GM12878 (cell line): ENCODE results near the gene IHH. TPM values are rescaled to one million over a fixed set of nuclear protein-coding genes. Genes with fewer than 3 reads are reported as not detected.

ENCODE experiments used
- ATAC-seq: fragments of 200-7000 bp; cut with Tn5 transposase; 3 replicates; pipeline ENCODE4 v1.9.1; 2020; ENCODE audit warnings: mild to moderate bottlenecking, moderate library complexity
- BruUV-seq: library from RNA; stranded (reverse); fragments of 400-500 nt; replicated peaks from 2 replicates; lab custom pipeline; 2021; lab: Mats Ljungman, UMichigan
- CTCF ChIA-PET: fragments of 300-600 bp; sonication (Branson Sonifier 250); formaldehyde crosslinking; extraction: SDS; loops from one replicate; lab custom pipeline; 2021; ENCODE audit warnings: inconsistent platforms; lab: Yijun Ruan, JAX
- POLR2A ChIA-PET: fragments of 350-600 bp; formaldehyde crosslinking; extraction: SDS; loops from one replicate; lab custom pipeline; 2021; ENCODE audit warnings: inconsistent platforms; lab: Charles Lee
- RAD21 ChIA-PET: fragments of 300-600 bp; sonication (Branson Sonifier 250); formaldehyde crosslinking; loops from one replicate; lab custom pipeline; 2023; ENCODE audit warnings: antibody characterized with exemption; ENCODE audit not compliant: unreplicated experiment; lab: Charles Lee
- SMC1A ChIA-PET: fragments of 300-600 bp; sonication (Branson Sonifier 250); formaldehyde crosslinking; loops from one replicate; lab custom pipeline; 2023; ENCODE audit not compliant: unreplicated experiment, uncharacterized antibody; lab: Charles Lee
- DNase-seq: peaks from one replicate; pipeline ENCODE4 v3.0.0-alpha.2; 2011; ENCODE audit warnings: low read depth, low spot score
- FAIRE-seq: peaks from 3 replicates; lab custom pipeline; 2011; peaks lifted over from hg19 to GRCh38; lab: Jason Lieb, UNC
- H2AFZ ChIP-seq: 2 replicates; pipeline ENCODE4 v1.6.0; 2011; ENCODE audit warnings: low read depth, low read length, control low read depth; ENCODE audit not compliant: control insufficient read depth
- H3K27ac ChIP-seq: 2 replicates; pipeline ENCODE4 v1.5.1; 2011; ENCODE audit warnings: control low read depth; ENCODE audit not compliant: control insufficient read depth, insufficient read depth
- H3K27me3 ChIP-seq, 2 experiments: replicated peaks in 1 of 2; 2 replicates each; pipeline versions ENCODE4 v1.6.0 to v1.6.1; 2011; ENCODE audit warnings: low read length in 1 of 2; ENCODE audit not compliant: control insufficient read depth in 2 of 2, insufficient read depth in 2 of 2
- H3K36me3 ChIP-seq, 2 experiments: 2 replicates each; pipeline ENCODE4 v1.5.1; 2011; ENCODE audit warnings: low read length in 1 of 2; ENCODE audit not compliant: control insufficient read depth in 2 of 2, insufficient read depth in 2 of 2
- H3K4me1 ChIP-seq: 2 replicates; pipeline ENCODE4 v1.6.1; 2011; ENCODE audit warnings: mild to moderate bottlenecking, low read length, moderate library complexity, mixed read lengths; ENCODE audit not compliant: control insufficient read depth, insufficient read depth
- H3K4me2 ChIP-seq: 2 replicates; pipeline ENCODE4 v1.6.0; 2011; ENCODE audit warnings: control low read depth; ENCODE audit not compliant: control insufficient read depth, insufficient read depth
- H3K4me3 ChIP-seq: fragments of 200-600 bp; sonication (generic); 2 replicates; pipeline ENCODE4 v1.5.1; 2016
- H3K79me2 ChIP-seq: 2 replicates; pipeline ENCODE4 v1.6.0; 2011; ENCODE audit warnings: low read length; ENCODE audit not compliant: control insufficient read depth, insufficient read depth
- H3K9ac ChIP-seq: 2 replicates; pipeline ENCODE4 v1.8.0; 2011; ENCODE audit warnings: low read length, control low read depth, mixed read lengths; ENCODE audit not compliant: control insufficient read depth, insufficient read depth
- H3K9me3 ChIP-seq: replicated peaks from 3 replicates; pipeline ENCODE4 v1.5.1; 2011; ENCODE audit warnings: mild to moderate bottlenecking, low read length; ENCODE audit not compliant: control insufficient read depth, insufficient read depth
- H4K20me1 ChIP-seq: 2 replicates; pipeline ENCODE4 v1.6.0; 2011; ENCODE audit not compliant: control insufficient read depth, insufficient read depth
- CREB1 ChIP-seq: IDR thresholded peaks from 2 replicates; pipeline ENCODE4 v1.6.1; 2012; ENCODE audit warnings: low read depth, mild to moderate bottlenecking, inconsistent platforms
- E2F4 ChIP-seq: IDR thresholded peaks from 2 replicates; pipeline ENCODE4 v1.6.1; 2012; ENCODE audit warnings: low read depth, low read length, improper control_type of control experiment
- MYB ChIP-seq: fragments of 150-350 bp; IDR thresholded peaks from 2 replicates; pipeline ENCODE4 v1.6.1; 2014; ENCODE audit warnings: mild to moderate bottlenecking, low read depth, low read length, borderline replicate concordance
- RELA ChIP-seq: fragments of 450-650 bp; IDR thresholded peaks from 2 replicates; pipeline ENCODE4 v1.8.0; 2014; ENCODE audit warnings: borderline replicate concordance; ENCODE audit not compliant: partially characterized antibody
- WGBS: methylation state at CpG from one replicate; pipeline ENCODE4 v1.1.6; 2016; ENCODE audit warnings: low lambda C conversion rate; ENCODE audit not compliant: insufficient replicate concordance, insufficient coverage; ENCODE audit errors: missing lambda C conversion rate; 5-methylcytosine and 5-hydroxymethylcytosine counted together
- in situ Hi-C: fragments of 300-500 bp; cut with MboI; formaldehyde crosslinking; loops from 9 replicates; pipeline ENCODE4 v1.14.3; 2018; ENCODE audit warnings: mixed read lengths
- intact Hi-C: fragments of 100-400 bp; cut with micrococcal nuclease; formaldehyde crosslinking; loops from one replicate; pipeline ENCODE4 v1.14.2; 2022; ENCODE audit not compliant: unreplicated experiment
- polyA plus RNA-seq, 11 experiments: library from polyadenylated mRNA; depleted of rRNA in 4 of 11; unstranded in 6 of 11; stranded (reverse) in 5 of 11; fragments of >200 nt; fragmentation: Nextera tagmentation in 4 of 11; fragmentation: Illumina TruSeq in 1 of 11; extraction: Ambion mirVana in 4 of 11; extraction: Trizol in 1 of 11; gene quantifications; 1 replicate in 1 of 11; 2 replicates in 10 of 11; pipeline versions ENCODE4 v1.2.1 to v1.2.3, GENCODE V29; 2011 to 2016; ENCODE audit warnings: inconsistent platforms in 2 of 11, missing spikeins in 2 of 11, low read depth in 1 of 11
- total RNA-seq, 4 experiments: library from RNA; depleted of rRNA in 3 of 4; stranded (reverse); fragments of >200 nt in 3 of 4; fragmentation: Illumina TruSeq in 1 of 4; extraction: Trizol in 1 of 4; gene quantifications; 2 replicates each; pipeline versions ENCODE4 v1.2.1 to v1.2.3, GENCODE V29; 2013 to 2021

The IHH gene
- total and polyA plus RNA-seq, 10 of the 15 experiments (the other 5 are each of a cell fraction or from before 2014, with no cell fraction given): 0.04 TPM; not detected in 9

DNA sequence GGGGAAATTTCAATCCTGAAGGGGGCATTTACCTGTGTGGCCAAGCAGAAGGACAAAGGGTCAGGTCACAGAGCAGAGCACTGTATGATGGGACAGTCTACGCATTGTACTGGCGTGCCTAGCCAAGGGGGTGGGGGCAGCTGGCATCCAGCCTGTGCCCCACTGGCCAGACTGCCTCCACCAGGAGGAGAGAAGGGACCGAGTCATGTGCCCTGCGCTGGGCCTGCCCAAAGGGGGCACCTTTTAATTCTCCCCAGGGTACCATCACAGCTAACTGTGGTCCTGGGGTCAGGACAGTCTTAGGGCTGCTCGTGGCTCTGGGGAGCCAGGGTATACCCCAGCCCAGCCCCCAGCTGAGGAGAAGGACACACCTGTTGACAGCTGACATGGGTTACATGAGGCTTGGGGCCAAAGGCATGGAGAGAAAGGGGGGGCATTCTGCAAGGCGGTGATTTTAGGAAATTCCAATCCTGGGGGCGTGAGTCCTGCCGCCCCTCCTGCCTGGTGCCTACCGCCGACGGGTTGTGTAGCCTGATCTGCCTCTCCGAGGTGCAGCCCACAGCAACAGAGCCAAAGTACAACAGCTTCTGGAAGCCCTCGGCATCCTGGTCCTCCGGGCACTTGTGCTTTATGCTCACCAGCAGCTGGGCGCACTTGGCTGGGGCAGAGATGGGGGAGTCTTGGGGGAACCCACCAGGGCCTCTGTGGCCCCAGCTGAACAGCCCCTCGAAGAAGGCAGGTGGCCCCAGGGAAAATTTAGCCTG, 30.4 kb downstream of the IHH start:
- ChIA-PET CTCF (interaction anchor here (0.6 to 6.6 kb wide), 47 partner anchors 8 to 265 kb away, joined by 3 to 100 read pairs (median 4); partner anchors contain the start of genes DNAJB2 and IHH), SMC1A (interaction anchor here (0.7 to 2.5 kb wide), 6 partner anchors 43 to 128 kb away, joined by 3 to 21 read pairs (median 8); no protein-coding TSS in a partner anchor), POLR2A (no interaction called here), RAD21 (interaction anchor here (0.6 to 3.1 kb wide), 13 partner anchors 28 to 153 kb away, joined by 3 to 41 read pairs (median 4); no protein-coding TSS in a partner anchor)
- ATAC-seq (no peak; the same call in 2 of the 3 replicates), DNase-seq (no peak), FAIRE-seq (no peak)
- no peak overlapping the region for H2AFZ ChIP-seq
- BruUV-seq: no TSS peak
- H3K9me3 ChIP-seq: no peaks in the 10 kb centered on the region
- no peaks in the 10 kb centered on the region for H3K4me1 ChIP-seq
- no peak overlapping the region for H3K4me2 ChIP-seq
- no peak overlapping the region for H3K9ac ChIP-seq
- no peak overlapping the region for H3K27ac ChIP-seq
- no peaks in the 10 kb centered on the region for H4K20me1 ChIP-seq
- intact Hi-C loops (no loop called here), in situ Hi-C loops (no loop called here)
- H3K79me2 ChIP-seq: no peaks in the 10 kb centered on the region
- TF ChIP-seq MYB (no peak), RELA (no peak), CREB1 (no peak), E2F4 (no peak)
- no peaks in the 10 kb centered on the region for H3K36me3 ChIP-seq
- no peaks in the 10 kb centered on the region; a peak in 2 of 4 replicates for H3K27me3 ChIP-seq
- WGBS: 38% methylated on average over 16 of the region's 16 CpGs
- no peak overlapping the region for H3K4me3 ChIP-seq
